ENCODE data around the gene CACNA1D. TPM values are rescaled to one million over a fixed set of nuclear protein-coding genes. Genes with fewer than 3 reads are reported as not detected.

Gene CACNA1D
- total RNA-seq, 4 donors from 2014 or later = 0.75 to 2.5 (median 1.2) TPM

GRCh38 chr3:53817211-53817610 lies 322.8 kb downstream of the CACNA1D start:
- Histone ChIP-seq H3K27me3 (no peaks in the 10 kb centered on the region), H3K9me3 (no peaks in the 10 kb centered on the region), H3K27ac (replicated peaks in 1 of 4) (no peak overlapping the region), H3K4me3 (no peak overlapping the region), H3K36me3 (peaks cover 0 to 22% (median 6%) of the 10 kb centered on the region in 4 donors), H3K4me1 (no peaks in the 10 kb centered on the region)
- intact Hi-C loops (cut with DNase I) = no loop called here
- 91% methylated on average over 5 of the region's 6 CpGs for WGBS
- TF ChIP-seq CTCF (IDR thresholded peaks at IDR 0.05) (no peak), POLR2AphosphoS5 (IDR thresholded peaks at IDR 0.05) (no peak), EP300 (IDR thresholded peaks at IDR 0.05) (no peak), POLR2A (IDR thresholded peaks at IDR 0.05; ENCODE audit: low read depth) (no peak)
- DNase-seq (ENCODE audit: extremely low spot score) = no peak

GRCh38 chr3:53817809-53818208 lies 323.4 kb downstream of the CACNA1D start:
- no peaks in the 10 kb centered on the region for H3K4me1 ChIP-seq
- 74% methylated on average over 15 of the region's 17 CpGs for WGBS
- DNase-seq (ENCODE audit: extremely low spot score) = no peak
- H3K4me3 ChIP-seq = no peak overlapping the region
- H3K9me3 ChIP-seq = no peaks in the 10 kb centered on the region
- intact Hi-C loops (cut with DNase I) = no loop called here
- no peaks in the 10 kb centered on the region for H3K27me3 ChIP-seq
- peaks cover 0 to 22% (median 6%) of the 10 kb centered on the region in 4 donors for H3K36me3 ChIP-seq
- TF ChIP-seq POLR2AphosphoS5 (IDR thresholded peaks at IDR 0.05) = no peak
- TF ChIP-seq POLR2A (IDR thresholded peaks at IDR 0.05; ENCODE audit: low read depth) = no peak
- TF ChIP-seq EP300 (IDR thresholded peaks at IDR 0.05) = no peak
- TF ChIP-seq CTCF (IDR thresholded peaks at IDR 0.05) = no peak
- H3K27ac ChIP-seq (replicated peaks in 1 of 4) = no peak overlapping the region

GRCh38 chr3:53818221-53819162 lies 324.1 kb downstream of the CACNA1D start:
- H3K36me3 ChIP-seq = peaks cover 0 to 28% (median 6%) of the 10 kb centered on the region in 4 donors
- no peaks in the 10 kb centered on the region for H3K9me3 ChIP-seq
- TF ChIP-seq POLR2AphosphoS5 (IDR thresholded peaks at IDR 0.05) (no peak), EP300 (IDR thresholded peaks at IDR 0.05) (no peak), POLR2A (IDR thresholded peaks at IDR 0.05; ENCODE audit: low read depth) (no peak), CTCF (IDR thresholded peaks at IDR 0.05) (no peak)
- no peak overlapping the region for H3K27ac ChIP-seq (replicated peaks in 1 of 4)
- intact Hi-C loops (cut with DNase I) = no loop called here
- no peak overlapping the region for H3K4me3 ChIP-seq
- 85% methylated on average over 14 of the region's 14 CpGs for WGBS
- no peaks in the 10 kb centered on the region for H3K27me3 ChIP-seq
- no peaks in the 10 kb centered on the region for H3K4me1 ChIP-seq
- DNase-seq (ENCODE audit: extremely low spot score) = no peak

- 91% methylated on average over 7 of the region's 14 CpGs for WGBS
These were observed 324.9 kb downstream of the CACNA1D start for GRCh38 chr3:53819163-53819868.

More at GRCh38 chr3:53819163-53819868, 324.9 kb downstream of the CACNA1D start:
- no peak for DNase-seq (ENCODE audit: extremely low spot score)
- H3K27me3 ChIP-seq = no peaks in the 10 kb centered on the region
- H3K36me3 ChIP-seq = peaks cover 0 to 29% (median 6%) of the 10 kb centered on the region in 4 donors
- intact Hi-C loops (cut with DNase I) = no loop called here
- TF ChIP-seq EP300 (IDR thresholded peaks at IDR 0.05) (no peak), POLR2A (IDR thresholded peaks at IDR 0.05; ENCODE audit: low read depth) (no peak), CTCF (IDR thresholded peaks at IDR 0.05) (no peak), POLR2AphosphoS5 (IDR thresholded peaks at IDR 0.05) (no peak)
- H3K4me3 ChIP-seq = no peak overlapping the region
- no peak overlapping the region for H3K27ac ChIP-seq (replicated peaks in 1 of 4)
- H3K9me3 ChIP-seq = no peaks in the 10 kb centered on the region
- H3K4me1 ChIP-seq = no peaks in the 10 kb centered on the region

Measured in esophagus muscularis mucosa (tissue), 4 donors.